Purkinje cell (primary cell): ENCODE results near the gene IFT22. TPM values are rescaled to one million over a fixed set of nuclear protein-coding genes. Genes with fewer than 3 reads are reported as not detected.

ENCODE experiments used
- polyA plus RNA-seq: library from polyadenylated mRNA; unstranded; fragments of >200 nt; fragmentation: Nextera tagmentation; gene quantifications from 2 replicates; pipeline ENCODE4 v1.2.1, GENCODE V29; 2014

IFT22 gene
- 62.4 and 104 TPM in 2 replicates for polyA plus RNA-seq

DNA sequence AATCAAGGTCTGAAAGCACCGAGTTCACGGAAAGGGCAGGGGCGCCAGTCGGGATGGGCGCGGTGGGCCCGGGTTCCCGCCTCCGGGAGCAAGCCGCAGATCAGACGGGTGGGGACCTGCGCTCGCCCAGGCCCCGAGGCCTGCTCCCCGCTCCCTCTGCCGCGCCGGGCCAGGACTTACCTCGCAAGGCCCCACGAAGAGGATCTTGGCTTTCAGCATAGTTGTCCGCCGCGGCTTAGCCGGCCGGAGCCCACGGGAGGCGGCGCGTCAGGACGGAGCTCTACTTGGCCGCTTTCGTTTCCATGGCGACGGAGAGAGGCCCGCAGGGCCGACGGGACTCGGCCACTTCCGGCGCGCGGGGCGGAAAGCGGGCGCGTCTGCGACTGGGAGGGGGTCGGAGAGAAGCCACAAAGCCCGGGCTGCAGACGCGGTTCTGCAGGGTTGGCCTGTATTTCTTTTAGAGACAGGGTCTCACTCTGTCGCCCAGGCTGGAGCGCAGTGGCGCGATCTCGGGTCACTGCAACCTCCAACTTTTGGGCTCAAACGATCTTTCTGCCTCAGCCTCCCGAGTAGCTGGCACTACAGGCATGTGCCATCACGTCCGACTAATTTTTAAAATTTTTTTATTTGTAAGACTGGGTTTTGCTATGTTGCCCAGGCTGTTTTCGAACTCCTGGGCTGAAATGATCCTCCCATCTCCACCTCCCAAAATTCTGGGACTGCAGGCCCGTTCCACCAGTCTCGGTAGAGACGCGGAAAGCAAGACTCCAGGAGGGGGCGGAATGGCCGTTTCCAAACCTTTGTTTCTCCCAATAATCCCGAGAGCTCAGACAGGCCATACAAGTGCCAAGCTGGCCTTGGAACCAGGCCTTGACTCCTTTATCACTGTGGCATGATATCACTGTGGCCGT is at the start of gene IFT22:
TSS of gene IFT22 (minus strand) at position 322 of the 911 bp plus-strand sequence. CDS start at position 219, 103 bp downstream.

DNA sequence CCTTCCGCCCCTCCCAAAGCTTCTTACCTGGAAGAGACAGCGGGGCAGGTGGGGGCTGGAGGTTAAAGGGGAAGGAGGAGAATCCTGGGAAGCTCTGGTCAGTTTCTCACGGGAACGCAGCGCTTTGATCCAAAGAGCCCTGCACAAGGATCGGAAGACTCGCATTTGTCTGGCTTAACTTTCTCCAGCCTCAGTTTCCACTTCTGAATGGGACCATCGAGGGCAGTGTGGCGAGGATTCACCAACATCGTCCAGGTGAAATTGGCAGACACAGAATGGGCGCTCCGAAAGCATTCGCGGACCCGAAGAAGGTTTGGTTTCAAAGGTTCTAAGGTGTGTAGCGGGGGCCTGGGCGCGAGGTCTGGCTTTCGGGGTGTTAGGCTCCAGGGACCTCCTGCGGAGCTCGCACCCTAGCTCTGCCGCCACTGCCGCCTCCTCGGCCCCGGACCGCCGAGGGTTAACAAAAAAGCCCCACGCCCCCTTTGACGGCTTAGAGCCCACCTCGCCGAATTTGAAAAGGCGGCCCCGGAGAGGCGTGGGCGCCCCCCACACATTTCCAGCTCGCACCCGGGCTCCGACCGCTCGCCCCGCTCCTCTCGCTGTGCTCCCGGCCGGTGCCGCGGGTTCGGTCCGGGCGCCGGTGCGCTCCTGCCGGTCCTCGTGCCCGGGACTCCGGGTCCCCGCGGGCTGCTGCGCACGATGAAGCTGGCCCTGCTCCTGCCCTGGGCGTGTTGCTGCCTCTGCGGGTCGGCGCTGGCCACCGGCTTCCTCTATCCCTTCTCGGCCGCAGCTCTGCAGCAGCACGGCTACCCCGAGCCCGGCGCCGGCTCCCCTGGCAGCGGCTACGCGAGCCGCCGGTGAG is 41.0 kb upstream of the IFT22 start, which contains the start of gene COL26A1:
TSS of gene COL26A1 (plus strand) at position 542 of the 862 bp plus-strand sequence. CDS start at position 700, 158 bp downstream.

Other genes starting within 250 kb of the IFT22 start
- gene TRIM56, start 236.3 kb downstream of the IFT22 start, polyA plus RNA-seq, result 0.06 and 0.19 TPM in 2 replicates
- gene SERPINE1, start 194.7 kb downstream of the IFT22 start, polyA plus RNA-seq, result not detected in 2 replicates
- gene AP1S1, start 167.3 kb downstream of the IFT22 start, polyA plus RNA-seq, result 5.8 and 8.2 TPM in 2 replicates
- gene VGF, start 156.2 kb downstream of the IFT22 start, polyA plus RNA-seq, result 0.20 and 10.7 TPM in 2 replicates
- not detected in 2 replicates for gene NAT16, start 141.5 kb downstream of the IFT22 start, polyA plus RNA-seq
- not detected in 2 replicates for gene MOGAT3, start 120.8 kb downstream of the IFT22 start, polyA plus RNA-seq
- gene PLOD3, start 104.2 kb downstream of the IFT22 start, polyA plus RNA-seq, result 0.55 TPM in 1 of 2 replicates, not detected in the other
- gene ZNHIT1, start 103.6 kb downstream of the IFT22 start, polyA plus RNA-seq, result 41.7 and 43.6 TPM in 2 replicates
- 1.5 TPM in 1 of 2 replicates, not detected in the other for gene CLDN15, start 84.0 kb downstream of the IFT22 start, polyA plus RNA-seq
- gene FIS1, start 76.7 kb downstream of the IFT22 start, polyA plus RNA-seq, result 176 and 223 TPM in 2 replicates
- gene COL26A1, start 41.1 kb upstream of the IFT22 start, polyA plus RNA-seq, result 1.7 and 3.0 TPM in 2 replicates